ENCODE measurements around the gene RAB23.
A peak's percentile ranks its signal among the peaks of the same experiment; 100 is the strongest.

RAB23 gene

DNA sequence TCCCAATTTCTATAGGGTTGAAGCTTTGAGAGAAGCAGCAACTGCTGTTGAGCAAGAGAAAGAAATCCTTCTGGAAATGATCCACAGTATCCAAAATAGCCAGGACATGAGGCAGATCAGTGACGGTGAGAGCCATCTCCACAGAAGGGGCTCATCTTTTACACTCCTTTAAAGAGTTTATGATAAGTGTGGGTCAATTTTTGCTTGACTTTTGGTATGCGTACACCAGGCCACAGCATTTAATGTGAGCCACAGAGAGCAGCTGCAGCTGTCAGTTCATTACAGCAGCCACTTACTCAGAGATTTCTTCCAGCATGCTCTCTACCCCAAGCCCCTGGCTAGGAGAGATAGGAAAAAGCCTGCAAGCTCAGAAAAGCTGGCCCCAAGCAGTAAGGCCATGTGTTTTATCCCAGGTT lies 40.1 kb downstream of the RAB23 start:
- FAIRE-seq (peak; percentile 41), DNase-seq (ENCODE audit: insufficient read length, low spot score) (no peak)
- TF ChIP-seq POLR2A (IDR thresholded peaks at IDR 0.05; ENCODE audit: low read depth, low read length), result no peak

GRCh38 chr6:57180596-57180995 lies 41.5 kb downstream of the RAB23 start:
- DNase-seq (ENCODE audit: insufficient read length, low spot score) (no peak), FAIRE-seq (no peak)
- TF ChIP-seq POLR2A (IDR thresholded peaks at IDR 0.05; ENCODE audit: low read depth, low read length), result no peak

GRCh38 chr6:57177545-57178265 lies 44.4 kb downstream of the RAB23 start:
- TF ChIP-seq POLR2A (IDR thresholded peaks at IDR 0.05; ENCODE audit: low read depth, low read length), result no peak
- DNase-seq (ENCODE audit: insufficient read length, low spot score), result no peak
- FAIRE-seq, result no peak

GRCh38 chr6:57174511-57174907 lies 47.6 kb downstream of the RAB23 start:
- FAIRE-seq (no peak), DNase-seq (ENCODE audit: insufficient read length, low spot score) (no peak)
- TF ChIP-seq POLR2A (IDR thresholded peaks at IDR 0.05; ENCODE audit: low read depth, low read length), result no peak

- peak; percentile 90 for FAIRE-seq
- peak; percentile 52 for DNase-seq (ENCODE audit: insufficient read length, low spot score)
- TF ChIP-seq POLR2A (IDR thresholded peaks at IDR 0.05; ENCODE audit: low read depth, low read length), result no peak
Measured at GRCh38 chr6:57173886-57174510, 48.1 kb downstream of the RAB23 start.

DNA sequence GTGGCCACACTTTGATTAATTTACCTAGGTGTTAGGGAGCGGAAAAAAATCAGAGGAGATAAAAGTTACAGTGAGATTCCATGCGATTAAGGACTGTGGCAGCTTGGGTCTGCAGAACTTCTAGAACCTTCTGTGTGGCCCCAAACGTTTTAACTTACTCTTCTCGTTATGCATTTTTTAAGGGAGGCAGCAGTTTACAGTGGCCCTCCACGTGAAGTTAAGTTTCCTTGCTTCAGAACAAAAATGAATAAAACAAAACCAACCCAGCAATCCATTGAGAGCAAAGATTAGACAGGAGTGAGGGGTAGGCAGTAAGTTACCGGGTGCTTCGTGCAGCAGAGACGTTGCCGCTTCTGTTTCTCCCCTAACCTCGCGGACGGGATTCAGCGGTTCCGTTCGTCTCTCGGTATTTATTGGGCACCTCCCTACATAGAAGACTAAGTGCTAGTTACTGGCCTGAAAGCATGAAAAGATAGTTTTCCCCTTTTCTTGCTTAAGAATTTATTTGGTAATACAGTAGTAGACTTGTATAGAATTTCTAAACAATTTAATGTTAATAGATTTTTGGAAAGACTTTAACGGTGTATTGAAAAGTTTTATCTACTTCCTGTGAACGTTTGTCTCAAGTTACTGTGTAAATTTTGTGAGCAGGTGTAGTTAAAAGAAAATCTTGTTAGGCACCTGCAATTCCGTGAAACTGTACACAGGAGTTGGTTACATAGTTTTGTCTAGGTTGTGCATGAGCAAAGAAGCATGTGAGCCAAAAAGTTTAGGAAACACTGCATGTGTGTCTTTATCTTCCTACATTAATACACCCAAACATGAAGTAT lies 48.8 kb downstream of the RAB23 start:
- TF ChIP-seq POLR2A (IDR thresholded peaks at IDR 0.05; ENCODE audit: low read depth, low read length), result no peak
- DNase-seq (ENCODE audit: insufficient read length, low spot score), result no peak
- FAIRE-seq, result no peak

- FAIRE-seq, result peak; percentile 91
Measured at GRCh38 chr6:57172136-57173055, 49.7 kb downstream of the RAB23 start, which contains the start of gene BAG2. TSS of gene BAG2 (plus strand) at chr6:57172326. CDS start at chr6:57172698, 372 bp downstream.

GRCh38 chr6:57165080-57165479 lies 57.0 kb downstream of the RAB23 start:
- TF ChIP-seq POLR2A (IDR thresholded peaks at IDR 0.05; ENCODE audit: low read depth, low read length), result no peak
- no peak for DNase-seq (ENCODE audit: insufficient read length, low spot score)
- FAIRE-seq, result peak; percentile 43

More at GRCh38 chr6:57172136-57173055, 49.7 kb downstream of the RAB23 start, which contains the start of gene BAG2:
- DNase-seq (ENCODE audit: insufficient read length, low spot score), result peak; percentile 91
- TF ChIP-seq POLR2A (IDR thresholded peaks at IDR 0.05; ENCODE audit: low read depth, low read length), result peak; percentile 83

DNA sequence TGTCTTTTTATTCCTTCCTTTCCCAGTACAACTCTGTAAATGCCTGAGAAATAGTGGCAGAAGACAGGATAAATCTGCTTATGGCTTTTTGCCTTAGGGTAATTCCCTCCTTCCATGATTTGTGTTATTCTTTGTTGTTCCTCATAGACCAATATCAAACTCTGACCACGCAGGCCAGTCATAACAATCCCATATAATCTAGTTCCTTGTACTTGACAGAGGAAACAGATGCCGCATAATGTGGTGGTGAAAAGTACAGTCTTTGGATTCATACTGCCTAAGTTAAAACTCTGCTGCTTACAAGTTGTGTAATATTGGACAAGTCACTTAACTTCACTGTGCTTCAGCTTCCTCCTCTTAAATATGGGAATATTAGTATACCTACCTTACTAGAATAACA lies 58.2 kb downstream of the RAB23 start:
- FAIRE-seq (peak; percentile 55), DNase-seq (ENCODE audit: insufficient read length, low spot score) (no peak)
- TF ChIP-seq POLR2A (IDR thresholded peaks at IDR 0.05; ENCODE audit: low read depth, low read length), result no peak

- no peak for TF ChIP-seq POLR2A (IDR thresholded peaks at IDR 0.05; ENCODE audit: low read depth, low read length)
- DNase-seq (ENCODE audit: insufficient read length, low spot score), result no peak
- FAIRE-seq, result no peak
Measured at GRCh38 chr6:57162516-57162915, 59.6 kb downstream of the RAB23 start.

GRCh38 chr6:57162028-57162427 lies 60.1 kb downstream of the RAB23 start:
- peak; percentile 81 for FAIRE-seq
- TF ChIP-seq POLR2A (IDR thresholded peaks at IDR 0.05; ENCODE audit: low read depth, low read length), result no peak
- DNase-seq (ENCODE audit: insufficient read length, low spot score), result no peak

GRCh38 chr6:57159127-57159526 lies 63.0 kb downstream of the RAB23 start:
- FAIRE-seq (no peak), DNase-seq (ENCODE audit: insufficient read length, low spot score) (no peak)
- TF ChIP-seq POLR2A (IDR thresholded peaks at IDR 0.05; ENCODE audit: low read depth, low read length), result no peak

DNA sequence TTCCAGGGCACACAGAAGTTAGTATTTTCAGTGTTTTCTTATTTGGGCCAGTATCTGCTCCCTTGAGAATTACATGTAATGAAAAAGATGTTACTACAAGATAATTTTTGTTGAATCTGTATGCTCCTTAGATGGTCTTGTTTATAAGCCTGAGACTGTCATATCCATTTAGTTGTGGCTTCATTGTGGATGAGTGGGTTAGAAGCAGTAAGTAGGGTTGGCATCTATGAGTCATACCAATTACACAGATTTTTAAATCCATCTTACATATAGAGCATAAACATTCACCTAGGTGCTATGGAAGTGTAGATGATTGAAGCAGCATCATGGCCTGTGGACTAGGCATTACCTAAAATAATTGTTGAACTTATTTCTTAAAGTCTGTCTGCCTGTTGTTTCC lies 63.4 kb downstream of the RAB23 start:
- FAIRE-seq (peak; percentile 95), DNase-seq (ENCODE audit: insufficient read length, low spot score) (no peak)
- no peak for TF ChIP-seq POLR2A (IDR thresholded peaks at IDR 0.05; ENCODE audit: low read depth, low read length)
